DMS 273 (cell line): ENCODE results near the gene TUBGCP5.

Experiments used
- DNase-seq: peaks from one replicate; lab custom pipeline; 2025; ENCODE audit not compliant: unreplicated experiment; lab: John Stamatoyannopoulos, UW

The TUBGCP5 gene

DNA sequence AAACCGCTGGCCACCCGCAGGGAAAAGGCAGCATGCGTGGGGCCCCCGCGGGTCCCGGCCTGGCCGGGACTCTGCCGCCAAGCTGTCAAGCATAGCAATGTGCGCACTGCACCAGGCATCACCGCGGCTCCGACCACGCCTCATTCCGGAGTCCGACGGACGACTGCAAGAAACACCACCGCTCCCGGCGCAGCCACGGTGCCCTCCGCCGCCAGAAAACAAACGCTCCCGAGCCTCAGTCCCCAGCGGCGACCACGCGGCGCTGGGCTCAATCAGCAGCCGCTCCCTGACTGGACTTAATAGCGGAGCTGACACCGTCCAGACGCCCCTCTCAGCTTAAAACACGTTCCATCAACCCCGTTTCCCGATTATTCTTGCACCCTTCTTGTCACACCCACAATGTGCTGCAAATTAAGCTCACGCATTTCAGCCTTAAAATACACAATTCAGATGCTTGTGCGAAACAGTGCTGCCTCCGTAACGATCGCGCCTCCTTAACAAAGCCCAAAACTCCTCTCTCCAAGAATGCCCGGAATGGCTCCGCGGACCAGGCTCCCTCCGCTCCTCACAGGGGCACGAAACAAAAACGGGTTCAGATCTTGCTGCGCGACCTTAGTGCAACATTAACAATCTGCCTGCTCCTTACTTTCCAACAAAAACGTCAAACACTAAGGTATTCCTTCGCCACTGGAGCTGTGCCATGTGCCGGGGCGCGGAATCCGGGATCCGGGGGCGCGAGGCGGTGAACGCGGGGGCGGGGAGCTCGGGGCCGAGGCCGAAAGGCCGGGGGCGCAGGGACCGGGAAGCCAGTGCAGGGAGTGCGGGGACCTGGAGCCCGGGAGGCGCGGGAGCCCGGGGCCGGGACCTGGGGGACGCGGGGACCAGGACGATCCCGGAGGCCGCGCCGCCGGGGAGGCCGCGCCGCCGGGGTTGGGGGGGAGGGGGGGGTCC, 59.9 kb downstream of the TUBGCP5 start:
- peak; percentile 65 for DNase-seq

- peak; percentile 15 for DNase-seq
Measured at GRCh38 chr15:22978691-22979237, 60.6 kb downstream of the TUBGCP5 start.

DNA sequence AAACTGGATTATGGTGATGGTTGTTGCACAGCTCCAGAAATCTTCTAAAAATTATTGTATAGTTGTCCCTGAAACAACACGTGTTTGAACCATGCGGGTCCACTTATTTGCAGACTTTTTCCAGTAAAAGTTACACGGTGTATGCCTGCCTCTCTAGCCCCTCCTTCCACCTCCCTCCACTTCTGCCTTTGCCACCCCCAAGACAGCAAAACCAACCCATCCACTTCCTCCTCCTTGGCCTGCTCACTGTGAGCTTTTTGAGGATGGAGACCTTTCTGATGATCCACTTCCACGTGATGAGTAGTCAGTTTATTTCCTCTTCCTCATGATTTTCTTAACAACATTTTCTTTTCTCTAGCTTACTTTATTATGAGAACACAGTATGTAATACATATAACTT, 64.6 kb downstream of the TUBGCP5 start:
- DNase-seq = no peak

- DNase-seq = no peak
Measured at GRCh38 chr15:22973987-22974386, 65.4 kb downstream of the TUBGCP5 start.

DNA sequence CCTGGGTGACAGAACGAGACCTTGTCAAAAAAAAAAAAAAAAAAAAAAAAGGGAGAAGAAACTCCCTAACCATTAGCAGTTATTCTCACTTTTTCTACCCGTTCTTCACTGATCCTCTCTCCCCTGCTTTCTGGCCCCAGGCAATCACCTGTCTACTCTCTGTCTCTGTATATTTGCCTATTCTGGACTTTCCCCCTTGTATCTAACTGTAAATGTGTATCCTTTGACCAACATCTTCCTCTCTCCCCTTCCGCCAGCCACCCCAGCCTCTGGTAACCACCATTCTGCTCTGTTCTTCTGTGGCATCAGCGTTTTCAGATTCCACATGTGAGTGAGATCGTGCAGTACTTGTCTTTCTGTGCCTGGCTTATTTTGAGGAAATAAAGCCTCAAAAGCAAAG, 66.1 kb downstream of the TUBGCP5 start:
- DNase-seq = no peak

DNA sequence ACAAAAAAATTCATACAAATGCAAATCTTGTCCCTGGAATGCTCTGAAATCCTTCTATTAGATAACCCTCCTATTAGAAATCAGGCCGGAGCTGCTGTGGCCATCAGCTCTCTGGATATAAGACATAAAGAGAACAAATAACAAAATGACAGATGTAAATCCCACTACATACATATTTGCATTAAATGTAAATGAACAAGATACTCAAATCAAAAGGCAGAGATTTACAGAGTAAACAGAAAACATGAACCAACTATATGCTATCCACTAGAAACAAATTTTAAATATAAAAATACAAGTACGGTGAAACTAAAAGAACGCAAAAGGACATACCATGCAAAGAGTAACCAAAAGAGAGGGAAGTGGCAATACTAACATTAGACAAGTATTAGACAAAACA, 69.9 kb downstream of the TUBGCP5 start:
- no peak for DNase-seq

DNA sequence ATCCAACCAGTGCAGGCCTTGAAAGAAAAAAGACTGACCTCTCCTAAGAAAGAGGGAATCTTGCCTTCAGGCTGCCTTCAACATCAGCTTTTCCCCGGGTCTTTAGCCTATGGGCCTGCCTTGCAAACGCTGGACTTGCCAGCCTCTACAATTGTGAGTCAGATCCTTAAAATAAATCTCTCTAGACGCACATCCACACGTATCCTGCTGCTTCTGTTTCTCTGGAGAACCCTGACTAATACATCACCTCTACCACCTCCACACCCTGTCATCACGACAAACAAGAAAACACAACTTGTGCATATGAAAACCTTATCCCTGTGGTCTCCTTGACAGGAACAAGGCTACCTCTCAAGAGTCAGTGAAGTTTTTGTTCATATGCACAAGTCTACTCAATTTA, 71.0 kb downstream of the TUBGCP5 start:
- no peak for DNase-seq

GRCh38 chr15:22967084-22967770, 72.1 kb downstream of the TUBGCP5 start:
- no peak for DNase-seq

GRCh38 chr15:22966321-22967083, 72.9 kb downstream of the TUBGCP5 start:
- no peak for DNase-seq

GRCh38 chr15:22963641-22964040, 75.7 kb downstream of the TUBGCP5 start:
- DNase-seq = no peak

- no peak for DNase-seq
Measured at GRCh38 chr15:22962611-22963010, 76.8 kb downstream of the TUBGCP5 start.

GRCh38 chr15:22961762-22962161, 77.6 kb downstream of the TUBGCP5 start:
- no peak for DNase-seq

DNA sequence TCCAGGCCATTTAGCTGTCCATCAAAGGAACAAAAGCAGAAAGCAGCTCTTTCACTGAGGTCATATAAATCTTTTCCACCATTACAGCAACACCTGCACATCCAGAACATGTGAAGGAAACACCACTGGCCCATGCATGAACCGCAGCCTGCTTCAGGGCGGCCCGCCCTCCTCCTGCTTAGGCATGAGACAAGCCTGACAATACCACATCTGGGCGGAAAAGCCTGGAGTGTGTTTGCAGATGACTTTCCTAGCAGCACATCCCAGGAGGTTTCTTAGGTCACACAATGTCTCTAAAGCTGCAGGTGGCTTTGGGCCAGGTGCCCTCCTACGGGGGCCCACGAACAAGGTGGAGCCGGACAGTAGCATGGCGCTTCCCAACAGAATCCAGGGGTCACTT, 78.8 kb downstream of the TUBGCP5 start:
- no peak for DNase-seq

DNA sequence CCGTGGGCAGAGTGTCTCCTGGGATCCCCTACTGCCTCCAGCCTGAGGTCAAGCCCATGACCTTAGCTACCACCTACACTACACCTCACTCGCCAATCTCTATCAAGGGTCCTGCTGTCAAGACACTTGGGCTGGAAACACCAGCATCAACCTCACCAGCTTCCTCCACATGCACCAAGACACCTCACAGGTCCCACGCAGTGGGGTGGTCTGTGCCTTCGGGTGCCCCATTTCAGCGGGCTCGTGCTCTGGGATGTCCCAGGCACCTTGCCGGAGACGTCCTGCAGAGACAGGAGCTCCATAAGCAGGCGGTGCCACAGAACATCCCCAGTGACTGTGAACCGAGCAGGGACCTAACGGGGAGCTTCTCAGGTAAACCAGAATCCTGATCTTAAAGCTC, 79.2 kb downstream of the TUBGCP5 start:
- DNase-seq = no peak

- no peak for DNase-seq
Measured at GRCh38 chr15:22959321-22960101, 79.9 kb downstream of the TUBGCP5 start.

GRCh38 chr15:22958487-22959280, 80.7 kb downstream of the TUBGCP5 start:
- no peak for DNase-seq

GRCh38 chr15:22956978-22957260, 82.5 kb downstream of the TUBGCP5 start:
- DNase-seq = no peak

GRCh38 chr15:22956257-22956977, 83.0 kb downstream of the TUBGCP5 start:
- peak; percentile 11 for DNase-seq

GRCh38 chr15:22955544-22956119, 83.7 kb downstream of the TUBGCP5 start:
- no peak for DNase-seq
